ENCODE measurements around the gene ZNF507.
"Not testable (repeated sequence)": the region's sequence is repeated elsewhere in the genome, so short reads cannot be mapped to it uniquely, and the experiment has no call there.

The ZNF507 gene

DNA sequence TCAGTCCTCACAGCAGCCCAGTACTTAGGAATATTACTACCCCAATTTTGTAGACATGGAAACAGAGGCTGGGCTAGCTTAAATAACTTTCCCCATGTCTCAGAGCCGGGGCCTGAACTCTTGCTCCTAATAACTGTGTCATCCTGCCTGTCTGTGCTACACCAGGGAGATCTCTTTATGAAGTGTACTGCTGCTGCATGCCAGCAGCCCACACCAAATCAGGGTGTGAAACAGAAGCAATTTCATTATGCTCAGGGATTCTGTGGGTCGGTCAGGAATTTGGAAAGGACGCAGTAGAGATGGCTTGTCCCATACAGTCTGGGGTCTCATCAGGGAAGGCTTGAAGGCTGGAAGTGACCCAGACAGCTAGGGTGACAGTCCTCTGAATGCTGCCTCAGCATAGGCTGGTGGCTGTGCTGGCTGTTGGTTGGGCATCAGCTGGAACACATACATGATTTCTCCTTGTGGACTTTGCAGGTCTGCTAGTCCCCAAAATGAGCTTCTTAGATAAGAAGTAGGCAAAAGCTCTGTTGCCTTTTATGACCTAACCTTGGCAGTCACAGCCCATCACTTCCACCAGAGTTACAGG is 22.6 kb downstream of the ZNF507 start:
- DNase-seq (ENCODE audit: low read depth, low spot score), result no peak

- no peak for DNase-seq (ENCODE audit: low read depth, low spot score)
These were observed 23.4 kb downstream of the ZNF507 start for GRCh38 chr19:32368787-32369186.

- no peak for DNase-seq (ENCODE audit: low read depth, low spot score)
These were observed 27.5 kb downstream of the ZNF507 start for GRCh38 chr19:32372726-32373517.

DNA sequence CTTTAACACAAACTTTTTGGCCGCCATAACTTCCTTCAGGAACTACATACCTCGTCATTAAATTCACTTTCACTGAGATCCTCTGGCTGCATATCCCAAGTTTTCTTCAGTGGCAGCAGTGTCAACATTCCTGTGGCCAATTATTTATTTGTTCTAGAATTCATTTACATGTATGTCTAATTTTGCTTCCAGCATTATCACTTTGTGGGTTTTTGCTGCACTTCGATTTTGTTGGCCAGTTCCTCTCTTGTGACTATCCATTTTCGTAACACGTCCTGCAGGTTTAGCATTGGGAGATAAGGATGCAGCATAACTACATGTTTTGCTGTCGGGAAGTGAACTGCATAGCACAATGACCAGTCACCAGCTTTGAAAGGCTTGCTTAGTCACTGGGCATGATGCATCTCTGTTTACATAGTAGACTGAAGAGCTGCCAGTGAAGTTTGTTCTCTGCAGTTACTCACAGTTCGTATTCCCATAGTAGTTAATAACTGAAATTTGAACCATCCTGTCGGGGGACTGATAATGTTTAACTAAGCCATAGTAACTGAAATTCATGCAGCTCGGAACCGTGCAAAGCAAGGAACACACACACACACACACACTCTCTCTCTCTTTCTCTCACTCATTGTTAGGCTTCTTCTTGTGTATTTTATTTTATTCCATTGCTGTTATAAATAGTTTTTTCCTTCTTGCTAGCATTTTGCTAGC is 28.3 kb downstream of the ZNF507 start:
- DNase-seq (ENCODE audit: low read depth, low spot score), result peak; percentile 84

GRCh38 chr19:32374362-32374761 is 29.0 kb downstream of the ZNF507 start:
- DNase-seq (ENCODE audit: low read depth, low spot score), result not testable (repeated sequence)

GRCh38 chr19:32377088-32377487 is 31.7 kb downstream of the ZNF507 start:
- DNase-seq (ENCODE audit: low read depth, low spot score), result not testable (repeated sequence)

DNA sequence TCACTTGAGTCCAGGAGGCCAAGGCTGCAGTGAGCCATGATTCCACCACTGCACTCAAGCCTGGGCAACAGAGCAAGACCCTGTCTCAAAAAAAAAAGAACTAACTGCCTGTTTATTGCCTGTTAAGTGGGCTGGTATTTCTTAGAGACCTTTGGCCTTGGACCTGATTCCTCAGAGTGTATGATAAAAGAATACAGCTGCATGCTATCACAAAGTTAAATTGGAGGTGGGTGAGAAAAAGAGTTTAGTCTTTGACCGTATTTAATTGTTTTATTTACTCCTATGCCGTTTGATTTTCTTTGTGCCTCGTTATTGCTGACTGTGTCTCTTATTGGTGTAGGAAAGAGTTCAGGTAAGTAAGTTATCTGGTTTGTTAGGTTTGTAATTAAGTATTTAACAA is 34.9 kb downstream of the ZNF507 start:
- no peak for DNase-seq (ENCODE audit: low read depth, low spot score)

- no peak for DNase-seq (ENCODE audit: low read depth, low spot score)
These were observed 42.4 kb downstream of the ZNF507 start for GRCh38 chr19:32387701-32388392.

- DNase-seq (ENCODE audit: low read depth, low spot score), result no peak
These were observed 43.0 kb downstream of the ZNF507 start for GRCh38 chr19:32388393-32388855.

GRCh38 chr19:32392901-32393300 is 47.5 kb downstream of the ZNF507 start:
- no peak for DNase-seq (ENCODE audit: low read depth, low spot score)

DNA sequence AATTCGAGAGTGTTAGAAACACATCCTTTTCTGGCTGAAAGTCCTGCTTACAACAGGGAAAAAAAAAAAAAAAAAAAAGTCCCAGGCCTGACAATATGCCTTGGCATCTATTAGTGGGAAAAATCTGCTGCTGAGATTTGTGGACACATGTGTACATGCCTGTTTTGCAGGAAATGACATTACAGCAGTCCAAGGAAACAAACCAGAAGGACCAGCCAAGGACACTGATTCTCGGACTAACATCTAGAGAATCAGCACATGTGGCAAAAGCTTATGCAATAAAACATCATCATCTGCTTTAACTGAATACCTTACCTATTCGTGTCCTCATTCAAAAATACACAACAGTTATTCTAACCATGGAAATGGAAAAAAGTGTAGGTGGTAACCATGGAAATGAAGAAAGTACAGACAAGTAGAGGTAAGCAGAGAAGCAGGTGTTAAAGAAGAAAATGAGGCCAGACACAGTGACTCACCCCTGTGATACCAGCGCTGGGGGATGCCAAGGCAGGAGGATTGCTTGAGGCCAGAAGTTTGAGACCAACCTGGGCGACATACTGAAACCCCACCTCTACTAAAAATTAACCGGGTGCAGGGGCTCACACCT is 50.7 kb downstream of the ZNF507 start:
- DNase-seq (ENCODE audit: low read depth, low spot score), result no peak

- DNase-seq (ENCODE audit: low read depth, low spot score), result no peak
These were observed 52.3 kb downstream of the ZNF507 start for GRCh38 chr19:32397671-32398101.

DNA sequence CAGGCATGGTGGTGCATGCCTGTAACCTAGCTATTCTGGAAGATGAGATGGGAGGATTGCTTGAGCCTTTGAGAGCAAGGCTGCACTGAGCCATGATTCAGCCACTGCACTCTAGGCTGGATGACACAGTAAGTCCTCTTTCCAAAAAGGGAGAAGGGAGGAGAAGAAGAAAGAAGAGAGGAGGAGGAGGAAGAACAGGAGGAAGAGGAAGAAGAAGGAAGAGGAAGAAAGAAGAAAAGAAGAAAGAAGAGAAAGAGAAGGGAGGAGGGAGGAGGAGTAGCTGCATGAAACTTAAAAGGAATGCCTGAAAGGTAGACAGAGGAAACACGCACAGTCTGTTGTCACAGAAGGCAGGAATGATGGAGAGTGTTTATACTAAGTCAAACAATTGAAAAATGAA is 56.6 kb downstream of the ZNF507 start:
- DNase-seq (ENCODE audit: low read depth, low spot score), result no peak

DNA sequence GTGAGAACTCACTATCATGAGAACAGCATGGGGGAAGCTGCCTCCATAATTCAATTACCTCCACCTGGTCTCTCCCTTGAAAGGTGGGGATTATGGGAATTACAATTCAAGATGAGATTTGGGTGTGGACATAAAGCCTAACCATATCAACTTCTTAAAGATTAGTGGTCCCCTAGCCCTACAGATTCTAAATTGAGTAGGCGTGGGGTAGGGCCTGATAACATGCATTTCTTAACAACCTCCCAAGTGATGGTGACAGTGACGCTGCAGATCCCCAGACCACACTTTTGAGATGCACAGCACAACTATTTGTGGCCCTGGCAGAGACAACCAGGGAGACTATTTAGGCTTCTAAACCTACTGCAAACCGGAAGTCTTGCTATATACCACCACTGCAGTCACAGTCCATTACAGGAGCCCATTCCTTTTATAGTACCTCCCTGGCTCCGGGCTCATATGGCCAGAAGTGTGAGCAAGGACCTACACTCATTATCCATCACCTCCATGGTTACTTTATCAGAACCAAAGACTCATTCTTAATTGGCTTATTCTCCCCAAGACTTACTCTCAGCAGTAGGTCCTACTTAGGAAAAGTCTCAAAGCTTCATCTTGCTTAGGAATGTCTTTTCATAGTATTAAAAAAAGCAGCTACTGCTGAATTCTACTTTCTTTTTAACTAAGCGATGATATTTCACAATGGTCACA is 58.0 kb downstream of the ZNF507 start:
- DNase-seq (ENCODE audit: low read depth, low spot score), result no peak

DNA sequence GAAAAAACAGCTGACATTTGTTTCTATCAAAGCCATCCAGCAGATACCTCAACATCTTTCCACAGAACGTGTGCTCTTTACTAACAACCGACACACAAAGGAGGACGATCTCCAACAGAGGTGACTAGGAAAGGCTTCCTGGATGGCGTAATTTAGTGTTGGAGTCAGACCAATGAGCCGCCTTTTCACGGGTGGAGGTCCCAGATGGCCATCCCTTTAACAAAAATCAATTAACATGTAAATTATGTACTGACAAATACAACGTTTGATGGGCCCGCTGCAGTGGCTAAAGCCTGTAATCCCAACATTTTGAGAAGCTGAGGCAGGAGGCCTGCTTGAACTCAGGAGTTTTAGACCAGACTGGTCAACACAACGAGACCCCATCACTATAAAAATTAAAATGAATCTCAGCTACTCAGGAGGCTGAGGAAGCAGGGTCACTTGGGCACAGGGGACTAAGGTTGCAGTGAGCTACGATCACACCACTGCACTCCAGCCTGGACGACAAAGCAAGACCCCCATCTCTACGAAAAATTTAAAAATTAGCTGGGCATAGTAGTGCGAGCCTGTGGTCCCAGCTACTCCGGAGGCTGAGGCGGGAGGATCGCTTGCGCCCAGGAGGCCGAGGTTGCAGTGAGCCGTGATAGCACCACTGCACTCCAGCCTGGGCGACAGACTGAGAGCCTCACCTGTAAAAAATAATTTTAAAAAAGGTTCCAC is 59.0 kb downstream of the ZNF507 start:
- DNase-seq (ENCODE audit: low read depth, low spot score), result no peak

DNA sequence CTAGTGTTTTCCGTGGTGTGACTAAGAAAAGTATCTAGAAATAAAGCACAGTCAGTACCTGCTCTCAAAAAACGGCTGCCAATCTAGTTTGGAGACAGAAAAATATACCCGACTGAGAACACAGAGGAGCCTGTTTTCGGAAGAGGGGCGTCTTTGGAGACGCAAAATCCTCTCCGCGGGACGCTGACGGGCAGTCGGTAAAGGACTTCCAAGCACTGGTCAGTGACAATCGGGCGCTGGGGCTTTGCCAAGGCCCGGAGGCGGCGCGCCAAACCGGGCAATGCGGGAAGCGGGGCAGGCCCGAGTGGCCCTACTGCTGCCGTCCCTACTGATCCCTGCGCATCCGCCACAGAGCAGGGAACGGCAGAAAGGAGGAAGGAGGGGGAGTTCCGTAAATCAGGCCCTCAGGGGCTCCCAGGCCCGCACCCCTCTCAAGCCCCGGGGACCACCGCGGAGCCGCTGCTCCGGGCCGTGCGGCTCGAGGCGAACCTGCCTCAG is 59.6 kb downstream of the ZNF507 start:
- no peak for DNase-seq (ENCODE audit: low read depth, low spot score)

- DNase-seq (ENCODE audit: low read depth, low spot score), result peak; percentile 72
These were observed 60.2 kb downstream of the ZNF507 start, which contains the start of gene DPY19L3 for GRCh38 chr19:32405431-32406160. TSS of gene DPY19L3 (plus strand) at chr19:32405770. CDS start at chr19:32408254, 2,484 bp downstream.

DNA sequence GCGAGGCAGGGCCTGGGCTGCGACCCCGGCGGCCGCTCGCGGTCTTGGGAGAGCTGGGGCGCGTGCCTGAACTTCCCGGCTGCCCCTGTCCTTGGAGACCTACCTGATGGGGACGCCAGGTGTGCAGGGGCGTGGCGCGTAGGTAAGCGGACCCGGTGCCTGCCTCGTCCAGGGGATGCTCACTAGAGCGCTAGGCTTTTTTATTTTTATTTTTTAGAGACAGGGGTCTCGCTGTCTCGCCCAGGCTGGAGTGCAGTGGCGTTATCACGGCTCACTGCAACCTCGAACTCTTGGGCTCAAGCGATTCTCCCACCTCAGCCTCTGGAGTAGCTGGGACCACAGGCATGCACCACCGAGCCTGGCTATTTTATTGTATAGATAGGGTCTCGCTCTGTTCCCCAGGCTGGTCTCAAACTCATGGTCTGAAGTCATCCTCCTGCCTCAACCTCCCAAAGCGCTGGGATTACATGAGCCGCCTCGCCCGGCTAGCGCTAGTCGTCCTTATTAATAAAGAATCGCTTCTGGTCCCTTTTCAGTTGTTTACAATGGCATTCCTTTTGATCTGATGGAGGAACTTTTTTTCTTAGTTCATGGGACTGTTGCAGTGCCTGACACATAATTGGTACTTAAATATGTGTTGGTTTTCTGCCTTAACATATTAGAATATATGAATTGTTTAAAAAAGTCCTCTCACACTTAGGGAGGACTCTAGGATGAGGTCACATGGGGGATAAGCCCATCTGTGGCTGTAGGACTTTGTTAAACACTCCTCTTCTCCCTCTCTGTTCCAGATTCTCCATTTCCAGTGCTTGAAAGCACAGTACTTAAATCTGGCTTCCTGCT is 61.0 kb downstream of the ZNF507 start:
- DNase-seq (ENCODE audit: low read depth, low spot score), result no peak
